HG03066 (cell line): ENCODE measurements around the gene FIGN.

Source experiments
- ATAC-seq: cut with Tn5 transposase; IDR thresholded peaks from one replicate; pipeline ENCODE4 v1.9.1; 2021; ENCODE audit warnings: low read depth; ENCODE audit not compliant: unreplicated experiment

FIGN gene

GRCh38 chr2:163741435-163741834 is 5.6 kb upstream of the FIGN start:
- no peak for ATAC-seq

GRCh38 chr2:163737563-163737962 is 1.8 kb upstream of the FIGN start:
- ATAC-seq, result no peak

- no peak for ATAC-seq
Observed at GRCh38 chr2:163737190-163737439, 1.3 kb upstream of the FIGN start.

GRCh38 chr2:163736433-163737189 is 803 bp upstream of the FIGN start:
- no peak for ATAC-seq

GRCh38 chr2:163734881-163735684 is 725 bp downstream of the FIGN start:
- no peak for ATAC-seq

- no peak for ATAC-seq
Observed at GRCh38 chr2:163734401-163734800, 1.4 kb downstream of the FIGN start.

- ATAC-seq, result no peak
Observed at GRCh38 chr2:163733956-163734355, 1.9 kb downstream of the FIGN start.

- no peak for ATAC-seq
Observed at GRCh38 chr2:163733301-163733938, 2.4 kb downstream of the FIGN start.

- ATAC-seq, result no peak
Observed at GRCh38 chr2:163732727-163733126, 3.1 kb downstream of the FIGN start.

- ATAC-seq, result no peak
Observed at GRCh38 chr2:163731735-163732134, 4.1 kb downstream of the FIGN start.

- no peak for ATAC-seq
Observed at GRCh38 chr2:163730556-163730955, 5.3 kb downstream of the FIGN start.

GRCh38 chr2:163729636-163730273 is 6.1 kb downstream of the FIGN start:
- no peak for ATAC-seq

GRCh38 chr2:163723881-163724280 is 11.9 kb downstream of the FIGN start:
- no peak for ATAC-seq

- ATAC-seq, result no peak
Observed at GRCh38 chr2:163723348-163723747, 12.5 kb downstream of the FIGN start.

- ATAC-seq, result no peak
Observed at GRCh38 chr2:163719331-163719730, 16.5 kb downstream of the FIGN start.

- no peak for ATAC-seq
Observed at GRCh38 chr2:163717993-163718680, 17.7 kb downstream of the FIGN start.

- ATAC-seq, result no peak
Observed at GRCh38 chr2:163717515-163717914, 18.3 kb downstream of the FIGN start.

- no peak for ATAC-seq
Observed at GRCh38 chr2:163716101-163716500, 19.7 kb downstream of the FIGN start.

- ATAC-seq, result no peak
Observed at GRCh38 chr2:163715668-163716067, 20.1 kb downstream of the FIGN start.

GRCh38 chr2:163715199-163715598 is 20.6 kb downstream of the FIGN start:
- no peak for ATAC-seq
